OCI-LY7 (cell line): ENCODE data around the gene HOXA1.

Experiments used
- EZH2phosphoT487 ChIP-seq: fragments of 200-600 bp; sonication (generic); IDR thresholded peaks from 2 replicates; pipeline ENCODE4 v1.6.1; 2018; ENCODE audit warnings: low read depth, borderline replicate concordance, mild to moderate bottlenecking, mixed run types, antibody characterized with exemption, low read length, moderate library complexity, mixed read lengths
- TF ChIP-seq, protein P1 (sequence below): fragments of 200-600 bp; sonication (generic); conservative IDR thresholded peaks from 2 replicates; pipeline ENCODE4 v1.5.1; 2014; ENCODE audit warnings: mild to moderate bottlenecking, antibody characterized with exemption, low read length, moderate library complexity, mixed read lengths

DNA sequence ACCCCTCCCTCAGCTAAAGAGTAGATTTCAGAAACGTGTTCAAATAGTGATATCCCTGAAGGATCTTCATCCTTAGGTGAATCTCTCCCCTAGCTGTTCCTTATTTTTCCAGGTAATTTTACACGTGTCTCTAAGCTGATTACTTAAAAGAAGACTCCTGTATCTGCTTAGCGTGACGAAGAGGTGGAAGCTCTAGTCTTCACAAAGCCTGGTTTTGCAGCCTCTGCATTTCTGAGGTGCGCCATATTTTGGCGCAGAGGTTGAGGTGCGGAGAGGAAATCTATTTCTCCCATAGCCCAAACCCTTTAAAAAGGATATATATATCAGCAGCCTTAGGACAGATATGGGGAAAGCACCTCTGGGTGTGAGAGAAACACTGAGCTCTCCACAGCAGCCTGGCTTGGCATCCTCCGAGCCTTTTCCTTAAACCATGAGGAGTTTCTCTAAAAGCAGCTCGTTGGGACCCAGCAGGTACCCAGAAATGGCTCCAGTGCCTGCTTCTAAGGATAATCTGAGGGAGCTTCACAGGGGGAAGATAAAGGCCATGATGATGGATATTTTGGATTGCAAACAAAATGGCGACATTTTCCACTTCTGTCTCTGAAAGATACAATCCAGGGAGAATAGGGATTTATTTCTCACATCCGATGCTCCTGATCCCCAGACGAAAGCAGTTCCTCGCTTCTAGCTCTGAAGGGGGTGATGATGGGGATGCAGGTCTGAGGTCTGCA, 9.7 kb upstream of the HOXA1 start:
- TF ChIP-seq, protein P1, sequence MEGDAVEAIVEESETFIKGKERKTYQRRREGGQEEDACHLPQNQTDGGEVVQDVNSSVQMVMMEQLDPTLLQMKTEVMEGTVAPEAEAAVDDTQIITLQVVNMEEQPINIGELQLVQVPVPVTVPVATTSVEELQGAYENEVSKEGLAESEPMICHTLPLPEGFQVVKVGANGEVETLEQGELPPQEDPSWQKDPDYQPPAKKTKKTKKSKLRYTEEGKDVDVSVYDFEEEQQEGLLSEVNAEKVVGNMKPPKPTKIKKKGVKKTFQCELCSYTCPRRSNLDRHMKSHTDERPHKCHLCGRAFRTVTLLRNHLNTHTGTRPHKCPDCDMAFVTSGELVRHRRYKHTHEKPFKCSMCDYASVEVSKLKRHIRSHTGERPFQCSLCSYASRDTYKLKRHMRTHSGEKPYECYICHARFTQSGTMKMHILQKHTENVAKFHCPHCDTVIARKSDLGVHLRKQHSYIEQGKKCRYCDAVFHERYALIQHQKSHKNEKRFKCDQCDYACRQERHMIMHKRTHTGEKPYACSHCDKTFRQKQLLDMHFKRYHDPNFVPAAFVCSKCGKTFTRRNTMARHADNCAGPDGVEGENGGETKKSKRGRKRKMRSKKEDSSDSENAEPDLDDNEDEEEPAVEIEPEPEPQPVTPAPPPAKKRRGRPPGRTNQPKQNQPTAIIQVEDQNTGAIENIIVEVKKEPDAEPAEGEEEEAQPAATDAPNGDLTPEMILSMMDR: no peak
- TF ChIP-seq EZH2phosphoT487: no peak
